Sigmoid colon (tissue), 7 donors: ENCODE data around the gene MGA. TPM values are rescaled to one million over a fixed set of nuclear protein-coding genes. Genes with fewer than 3 reads are reported as not detected.

Experiments
- DNase-seq: peaks from one replicate; pipeline ENCODE4 v3.0.0-alpha.2; 2019
- H3K27ac ChIP-seq, 4 donors: fragments of 200-600 bp; sonication (generic); one replicate each; pipeline ENCODE4 v1.5.1; 2016 to 2019; ENCODE audit warnings: mild to moderate bottlenecking in 1 of 4
- H3K27me3 ChIP-seq, 3 donors: fragments of 200-600 bp; sonication (generic); one replicate each; pipeline ENCODE4 v1.5.1; 2019; ENCODE audit warnings: mild to moderate bottlenecking in 1 of 3
- H3K36me3 ChIP-seq, 4 donors: fragments of 200-600 bp; sonication (generic); one replicate each; pipeline ENCODE4 v1.5.1; 2016 to 2019
- H3K4me1 ChIP-seq, 4 donors: fragments of 200-600 bp; sonication (generic); one replicate each; pipeline ENCODE4 v1.5.1; 2017 to 2019
- H3K4me3 ChIP-seq, 4 donors: fragments of 200-600 bp; sonication (generic); one replicate each; pipeline ENCODE4 v1.5.1; 2017 to 2019; ENCODE audit warnings: mild to moderate bottlenecking in 2 of 4, moderate library complexity in 1 of 4
- H3K9me3 ChIP-seq, 4 donors: fragments of 200-600 bp in 3 of 4; sonication (generic) in 3 of 4; one replicate each; pipeline versions ENCODE4 v1.5.1 to v1.6.1; 2013 to 2019
- CTCF ChIP-seq, 4 experiments: fragments of 450-650 bp in 3 of 4; fragments of 200-600 bp in 1 of 4; IDR thresholded peaks; one replicate each; pipeline ENCODE4 v1.5.1; 2016 to 2019; ENCODE audit warnings: antibody characterized with exemption in 4 of 4, mild to moderate bottlenecking in 3 of 4, moderate library complexity in 2 of 4
- EP300 ChIP-seq, 4 donors: sonication (generic); formaldehyde crosslinking; IDR thresholded peaks; one replicate each; pipeline ENCODE4 v1.6.1; 2017; ENCODE audit warnings: antibody characterized with exemption in 4 of 4
- POLR2A ChIP-seq, 2 donors: fragments of 450-650 bp; IDR thresholded peaks; one replicate each; pipeline ENCODE4 v1.6.1; 2016; ENCODE audit warnings: antibody characterized with exemption in 2 of 2, mild to moderate bottlenecking in 2 of 2, moderate library complexity in 2 of 2
- POLR2AphosphoS5 ChIP-seq, 4 donors: sonication (generic); formaldehyde crosslinking; IDR thresholded peaks; one replicate each; pipeline ENCODE4 v1.6.1; 2017; ENCODE audit warnings: antibody characterized with exemption in 4 of 4
- WGBS, 2 donors: extraction: QIAGEN DNeasy Blood & Tissue Kit; methylation state at CpG; one replicate each; pipeline ENCODE4 v1.1.7; 2013; 5-methylcytosine and 5-hydroxymethylcytosine counted together
- intact Hi-C: fragments of 100-400 bp; cut with DNase I; formaldehyde crosslinking; loops from one replicate; pipeline ENCODE4 v1.15.1; 2023
- polyA plus RNA-seq, 3 donors: library from polyadenylated mRNA; stranded (reverse); fragments of 200-250 nt; gene quantifications; one replicate each; pipeline ENCODE4 v1.2.3, GENCODE V29; 2013
- total RNA-seq, 4 donors: library from RNA; depleted of rRNA; stranded (reverse); fragments of >200 nt; gene quantifications; one replicate each; pipeline ENCODE4 v1.1.0, GENCODE V29; 2016
- donor health status: healthy with polysubstance abuse.
- donor health status: Bipolar disorder and iron deficiency.
- donor health status: healthy.

The MGA gene
- total and polyA plus RNA-seq, 7 donors: 1.4 to 64.8 (median 36.0) TPM

- Histone ChIP-seq H3K4me1 (peaks cover 0 to 32% (median 22%) of the 10 kb centered on the region in 4 donors), H3K27ac (no peak overlapping the region), H3K27me3 (no peaks in the 10 kb centered on the region), H3K9me3 (no peaks in the 10 kb centered on the region), H3K36me3 (no peaks in the 10 kb centered on the region), H3K4me3 (no peak overlapping the region)
- no peak for DNase-seq
- 85 to 90% methylated on average over 3 of the region's 3 CpGs for WGBS, 2 donors
- TF ChIP-seq EP300 (IDR thresholded peaks at IDR 0.05) (no peak), POLR2AphosphoS5 (IDR thresholded peaks at IDR 0.05) (no peak), CTCF (IDR thresholded peaks at IDR 0.05) (no peak), POLR2A (IDR thresholded peaks at IDR 0.05) (no peak)
- intact Hi-C loops: no loop called here
Measured at GRCh38 chr15:41669701-41670100, 9.5 kb downstream of the MGA start.

DNA sequence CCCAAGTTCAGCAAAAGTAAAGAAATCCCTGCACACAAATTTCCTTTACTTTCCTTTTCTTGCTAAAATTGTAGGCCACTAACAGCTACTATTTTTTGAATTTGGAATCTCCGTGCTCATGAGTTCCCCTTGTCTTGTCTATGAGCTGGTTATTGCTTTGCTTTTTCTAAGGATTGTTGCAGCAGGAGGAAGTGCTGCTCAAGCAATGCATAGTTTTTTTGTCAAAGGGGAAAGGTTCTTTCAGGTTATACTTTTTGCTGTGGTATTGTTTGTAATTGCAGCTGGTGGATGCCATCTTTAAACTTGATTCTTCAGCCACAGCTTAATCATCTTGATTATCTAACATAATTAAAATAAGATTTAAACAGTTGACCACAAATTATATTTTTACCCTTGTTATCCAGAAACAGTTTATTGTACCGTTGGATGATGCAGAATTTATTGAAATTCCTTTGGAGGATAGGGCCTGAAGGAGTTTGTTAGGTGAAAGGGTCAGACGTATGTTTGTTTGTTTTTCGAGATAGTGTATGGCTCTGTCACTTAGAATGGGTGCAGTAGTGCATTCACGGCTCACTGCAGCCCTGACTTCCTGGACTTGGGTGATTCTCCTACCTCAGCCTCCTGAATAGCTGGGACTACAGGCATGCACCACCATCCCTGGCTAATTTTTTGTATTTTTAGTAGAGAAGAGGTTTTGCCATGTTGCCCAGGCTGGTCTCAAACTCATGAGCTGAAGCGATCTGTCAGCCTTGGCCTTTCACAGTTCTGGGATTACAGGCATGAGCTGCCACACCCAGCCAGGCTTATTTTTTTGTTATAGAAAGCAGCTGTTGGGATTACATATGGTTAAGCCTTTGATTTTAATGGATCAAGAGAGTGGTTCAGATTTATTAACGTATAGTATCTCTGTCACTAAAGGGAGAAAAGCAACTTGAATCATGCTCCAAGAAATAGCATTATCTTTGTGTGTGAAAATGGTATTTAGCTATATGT lies 11.7 kb downstream of the MGA start:
- 55 to 68% methylated on average over 7 of the region's 7 CpGs for WGBS, 2 donors
- Histone ChIP-seq H3K4me3 (no peak overlapping the region), H3K4me1 (peaks cover 0 to 14% (median 8%) of the 10 kb centered on the region in 4 donors), H3K9me3 (no peaks in the 10 kb centered on the region), H3K36me3 (no peaks in the 10 kb centered on the region), H3K27me3 (no peaks in the 10 kb centered on the region), H3K27ac (no peak overlapping the region)
- no peak for DNase-seq
- intact Hi-C loops: no loop called here
- TF ChIP-seq EP300 (IDR thresholded peaks at IDR 0.05) (no peak), POLR2A (IDR thresholded peaks at IDR 0.05) (no peak), CTCF (IDR thresholded peaks at IDR 0.05) (no peak), POLR2AphosphoS5 (IDR thresholded peaks at IDR 0.05) (no peak)

DNA sequence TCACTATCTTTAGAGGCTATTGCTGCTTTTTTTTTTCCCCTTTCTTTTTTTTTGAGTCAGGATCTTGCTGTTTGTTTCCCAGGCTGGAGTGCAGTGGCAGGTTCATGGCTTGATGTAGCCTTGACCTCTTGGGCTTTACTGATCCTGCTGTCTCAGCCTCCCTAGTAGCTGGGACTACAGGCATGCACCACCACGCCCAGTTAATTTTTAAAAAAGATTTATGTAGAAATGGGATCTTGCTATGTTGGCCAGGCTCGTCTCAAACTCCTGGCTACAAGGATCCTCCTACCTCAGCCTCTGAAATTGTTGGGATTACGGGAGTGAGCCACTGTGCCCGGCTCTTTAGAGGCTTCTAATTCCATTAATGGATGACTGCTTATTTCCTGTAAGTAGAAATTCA lies 15.1 kb downstream of the MGA start:
- Histone ChIP-seq H3K4me1 (peaks cover 0 to 9% (median 4%) of the 10 kb centered on the region in 4 donors), H3K27me3 (no peaks in the 10 kb centered on the region), H3K36me3 (no peaks in the 10 kb centered on the region), H3K9me3 (no peaks in the 10 kb centered on the region), H3K4me3 (no peak overlapping the region), H3K27ac (no peak overlapping the region)
- WGBS, 2 donors: 94% methylated on average over 4 of the region's 4 CpGs
- DNase-seq: no peak
- intact Hi-C loops: no loop called here
- TF ChIP-seq POLR2A (IDR thresholded peaks at IDR 0.05) (no peak), EP300 (IDR thresholded peaks at IDR 0.05) (no peak), POLR2AphosphoS5 (IDR thresholded peaks at IDR 0.05) (no peak), CTCF (IDR thresholded peaks at IDR 0.05) (no peak)

- WGBS, 2 donors: 97 to 99% methylated on average over 4 of the region's 4 CpGs
- intact Hi-C loops: no loop called here
- H3K36me3 ChIP-seq: no peaks in the 10 kb centered on the region
- peaks cover 0 to 2% (median 0%) of the 10 kb centered on the region in 4 donors for H3K4me1 ChIP-seq
- TF ChIP-seq POLR2A (IDR thresholded peaks at IDR 0.05) (no peak), EP300 (IDR thresholded peaks at IDR 0.05) (no peak), POLR2AphosphoS5 (IDR thresholded peaks at IDR 0.05) (no peak), CTCF (IDR thresholded peaks at IDR 0.05) (no peak)
- no peak overlapping the region for H3K4me3 ChIP-seq
- no peak for DNase-seq
- H3K27me3 ChIP-seq: no peaks in the 10 kb centered on the region
- no peaks in the 10 kb centered on the region for H3K9me3 ChIP-seq
- no peak overlapping the region for H3K27ac ChIP-seq
Measured at GRCh38 chr15:41678742-41679141, 18.5 kb downstream of the MGA start.
